ENCODE measurements around the gene PXDC1.

PXDC1 gene

GRCh38 chr6:3784885-3785744, 33.6 kb upstream of the PXDC1 start:
- TF ChIP-seq CTCF (IDR thresholded peaks at IDR 0.05; ENCODE audit: low read depth, low read length), result no peak

GRCh38 chr6:3784423-3784822, 32.9 kb upstream of the PXDC1 start:
- DNase-seq, result no peak
- no peaks in the 10 kb centered on the region for H3K36me3 ChIP-seq
- no peak for TF ChIP-seq CTCF (IDR thresholded peaks at IDR 0.05; ENCODE audit: low read depth, low read length)
- no peak overlapping the region for H3K4me3 ChIP-seq (ENCODE audit: low read depth, low read length)
- peaks cover 12% of the 10 kb centered on the region; the same call in 1 of the 2 replicates for H3K27me3 ChIP-seq
- H3K4me1 ChIP-seq, result no peaks in the 10 kb centered on the region
- H3K9me3 ChIP-seq, result no peaks in the 10 kb centered on the region

More at GRCh38 chr6:3784885-3785744, 33.6 kb upstream of the PXDC1 start:
- no peak for DNase-seq
- Histone ChIP-seq H3K9me3 (no peaks in the 10 kb centered on the region), H3K27me3 (peaks cover 12% of the 10 kb centered on the region; the same call in 1 of the 2 replicates), H3K4me3 (ENCODE audit: low read depth, low read length) (no peak overlapping the region), H3K36me3 (no peaks in the 10 kb centered on the region), H3K4me1 (no peaks in the 10 kb centered on the region)

- Histone ChIP-seq H3K4me1 (no peaks in the 10 kb centered on the region), H3K4me3 (ENCODE audit: low read depth, low read length) (no peak overlapping the region), H3K27me3 (peaks cover 12% of the 10 kb centered on the region; the same call in 1 of the 2 replicates), H3K36me3 (no peaks in the 10 kb centered on the region), H3K9me3 (no peaks in the 10 kb centered on the region)
- no peak for DNase-seq
- TF ChIP-seq CTCF (IDR thresholded peaks at IDR 0.05; ENCODE audit: low read depth, low read length), result no peak
Observed at GRCh38 chr6:3782876-3783832, 31.6 kb upstream of the PXDC1 start.

GRCh38 chr6:3781504-3781903, 30.0 kb upstream of the PXDC1 start:
- peaks cover 12% of the 10 kb centered on the region; the same call in 1 of the 2 replicates for H3K27me3 ChIP-seq
- H3K36me3 ChIP-seq, result no peaks in the 10 kb centered on the region
- no peaks in the 10 kb centered on the region for H3K9me3 ChIP-seq
- TF ChIP-seq CTCF (IDR thresholded peaks at IDR 0.05; ENCODE audit: low read depth, low read length), result no peak
- no peak for DNase-seq
- no peaks in the 10 kb centered on the region for H3K4me1 ChIP-seq
- H3K4me3 ChIP-seq (ENCODE audit: low read depth, low read length), result no peak overlapping the region

GRCh38 chr6:3779574-3779849, 28.0 kb upstream of the PXDC1 start:
- no peaks in the 10 kb centered on the region for H3K36me3 ChIP-seq
- DNase-seq, result no peak

More at GRCh38 chr6:3779574-3779849, 28.0 kb upstream of the PXDC1 start:
- no peaks in the 10 kb centered on the region for H3K9me3 ChIP-seq
- TF ChIP-seq CTCF (IDR thresholded peaks at IDR 0.05; ENCODE audit: low read depth, low read length), result no peak
- H3K4me1 ChIP-seq, result no peaks in the 10 kb centered on the region
- peaks cover 12% of the 10 kb centered on the region; the same call in 1 of the 2 replicates for H3K27me3 ChIP-seq
- H3K4me3 ChIP-seq (ENCODE audit: low read depth, low read length), result no peak overlapping the region

Measured in BE2C (cell line).